ENCODE measurements around the gene KCTD3. TPM values are rescaled to one million over a fixed set of nuclear protein-coding genes. Genes with fewer than 3 reads are reported as not detected.

Gene KCTD3
- polyA plus RNA-seq, 3 donors = 5.9 to 8.7 (median 6.7) TPM

DNA sequence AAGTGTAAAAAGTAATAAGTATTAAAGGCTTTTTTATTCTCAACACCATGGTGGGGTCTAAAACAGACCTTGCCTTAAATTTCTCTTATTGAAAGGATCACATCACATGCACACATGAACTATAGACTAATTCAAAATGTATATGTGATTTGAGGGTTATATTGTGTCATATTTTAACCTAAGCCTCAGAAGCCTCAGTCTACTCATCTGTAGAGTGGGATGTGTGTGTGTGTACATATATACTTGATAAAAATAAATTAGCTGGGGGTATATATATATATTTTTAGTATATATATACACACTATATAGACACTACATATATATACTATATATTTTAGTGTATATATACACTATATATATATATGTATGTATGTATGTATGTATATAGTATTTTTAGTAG is 58.8 kb downstream of the KCTD3 start:
- Histone ChIP-seq H3K27ac (ENCODE audit: low read depth in 1 of 2, low read length in 2 of 2) (no peak overlapping the region), H3K9ac (ENCODE audit: insufficient read depth, low read length, poor library complexity, severe bottlenecking) (no peak overlapping the region), H3K9me3 (replicated peaks in 1 of 2; ENCODE audit: control insufficient read depth in 1 of 2, insufficient read depth in 1 of 2, low read length in 2 of 2) (no peaks in the 10 kb centered on the region), H4K20me1 (ENCODE audit: insufficient read depth, low read length) (no peaks in the 10 kb centered on the region), H3K4me2 (replicated peaks; ENCODE audit: extremely low read depth, low read length, poor library complexity, severe bottlenecking) (no peak overlapping the region), H3K36me3 (replicated peaks in 1 of 2; ENCODE audit: control insufficient read depth in 1 of 2, insufficient read depth in 2 of 2, low read length in 2 of 2) (peaks cover 4 to 11% of the 10 kb centered on the region in 2 donors), H3K4me1 (ENCODE audit: control insufficient read depth in 1 of 2, insufficient read depth in 2 of 2, low read length in 2 of 2) (no peaks in the 10 kb centered on the region), H2AFZ (ENCODE audit: insufficient read depth, low read depth, low read length, poor library complexity, severe bottlenecking) (no peak overlapping the region), H3K79me2 (ENCODE audit: insufficient read depth, low read length) (no peaks in the 10 kb centered on the region), H3K27me3 (ENCODE audit: control insufficient read depth in 2 of 2, insufficient read depth in 2 of 2, low read length in 2 of 2) (no peaks in the 10 kb centered on the region), H3K4me3 (replicated peaks in 1 of 3; ENCODE audit: low read depth in 2 of 3, low read length in 3 of 3) (no peak overlapping the region)
- DNase-seq = no peak
- Mint-ChIP-seq H3K4me1 (no peaks in the 10 kb centered on the region), H3K27ac (no peak overlapping the region), H3K36me3 (peaks cover 8 to 13% of the 10 kb centered on the region in 2 donors), H3K27me3 (ENCODE audit: low read depth in 3 of 3) (peaks cover 0 to 3% (median 0%) of the 10 kb centered on the region in 3 donors), H3K9me3 (peaks cover 1 to 6% (median 3%) of the 10 kb centered on the region in 7 donors), H3K4me3 (no peak overlapping the region)
- intact Hi-C loops (cut with micrococcal nuclease) = no loop called here
- TF ChIP-seq, protein P1, sequence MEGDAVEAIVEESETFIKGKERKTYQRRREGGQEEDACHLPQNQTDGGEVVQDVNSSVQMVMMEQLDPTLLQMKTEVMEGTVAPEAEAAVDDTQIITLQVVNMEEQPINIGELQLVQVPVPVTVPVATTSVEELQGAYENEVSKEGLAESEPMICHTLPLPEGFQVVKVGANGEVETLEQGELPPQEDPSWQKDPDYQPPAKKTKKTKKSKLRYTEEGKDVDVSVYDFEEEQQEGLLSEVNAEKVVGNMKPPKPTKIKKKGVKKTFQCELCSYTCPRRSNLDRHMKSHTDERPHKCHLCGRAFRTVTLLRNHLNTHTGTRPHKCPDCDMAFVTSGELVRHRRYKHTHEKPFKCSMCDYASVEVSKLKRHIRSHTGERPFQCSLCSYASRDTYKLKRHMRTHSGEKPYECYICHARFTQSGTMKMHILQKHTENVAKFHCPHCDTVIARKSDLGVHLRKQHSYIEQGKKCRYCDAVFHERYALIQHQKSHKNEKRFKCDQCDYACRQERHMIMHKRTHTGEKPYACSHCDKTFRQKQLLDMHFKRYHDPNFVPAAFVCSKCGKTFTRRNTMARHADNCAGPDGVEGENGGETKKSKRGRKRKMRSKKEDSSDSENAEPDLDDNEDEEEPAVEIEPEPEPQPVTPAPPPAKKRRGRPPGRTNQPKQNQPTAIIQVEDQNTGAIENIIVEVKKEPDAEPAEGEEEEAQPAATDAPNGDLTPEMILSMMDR (IDR thresholded peaks at IDR 0.05) = no peak

DNA sequence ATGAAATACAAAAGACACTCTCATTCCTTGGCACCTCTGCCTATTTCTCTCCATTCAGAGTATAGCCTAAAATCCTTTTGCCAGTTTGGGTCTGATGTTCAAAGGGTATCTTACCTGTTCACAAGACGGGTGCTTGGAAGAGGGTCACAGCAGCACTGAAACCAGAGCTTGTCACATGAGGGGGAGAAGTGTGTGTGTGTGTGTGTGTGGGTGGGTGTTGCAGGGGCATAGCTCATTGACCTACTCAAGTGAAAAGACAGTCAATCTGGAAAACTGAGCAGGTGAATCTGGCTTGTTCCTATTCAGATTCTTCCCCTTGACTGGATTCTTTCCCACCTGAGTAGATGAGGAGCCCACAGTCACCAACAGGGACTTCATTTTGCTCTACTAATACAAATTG is 63.9 kb downstream of the KCTD3 start:
- Mint-ChIP-seq H3K27me3 (ENCODE audit: low read depth in 3 of 3) (peaks cover 0 to 3% (median 1%) of the 10 kb centered on the region in 3 donors), H3K4me1 (no peaks in the 10 kb centered on the region), H3K36me3 (no peaks in the 10 kb centered on the region), H3K27ac (no peak overlapping the region), H3K4me3 (no peak overlapping the region), H3K9me3 (peaks cover 1 to 7% (median 5%) of the 10 kb centered on the region in 7 donors)
- Histone ChIP-seq H3K9ac (ENCODE audit: insufficient read depth, low read length, poor library complexity, severe bottlenecking) (no peak overlapping the region), H3K4me1 (ENCODE audit: control insufficient read depth in 1 of 2, insufficient read depth in 2 of 2, low read length in 2 of 2) (no peaks in the 10 kb centered on the region), H3K4me3 (replicated peaks in 1 of 3; ENCODE audit: low read depth in 2 of 3, low read length in 3 of 3) (no peak overlapping the region), H3K4me2 (replicated peaks; ENCODE audit: extremely low read depth, low read length, poor library complexity, severe bottlenecking) (no peak overlapping the region), H3K79me2 (ENCODE audit: insufficient read depth, low read length) (no peaks in the 10 kb centered on the region), H3K36me3 (replicated peaks in 1 of 2; ENCODE audit: control insufficient read depth in 1 of 2, insufficient read depth in 2 of 2, low read length in 2 of 2) (no peaks in the 10 kb centered on the region), H4K20me1 (ENCODE audit: insufficient read depth, low read length) (no peaks in the 10 kb centered on the region), H3K27ac (ENCODE audit: low read depth in 1 of 2, low read length in 2 of 2) (no peak overlapping the region), H3K9me3 (replicated peaks in 1 of 2; ENCODE audit: control insufficient read depth in 1 of 2, insufficient read depth in 1 of 2, low read length in 2 of 2) (no peaks in the 10 kb centered on the region), H3K27me3 (ENCODE audit: control insufficient read depth in 2 of 2, insufficient read depth in 2 of 2, low read length in 2 of 2) (no peaks in the 10 kb centered on the region), H2AFZ (ENCODE audit: insufficient read depth, low read depth, low read length, poor library complexity, severe bottlenecking) (no peak overlapping the region)
- intact Hi-C loops (cut with micrococcal nuclease) = no loop called here
- no peak for DNase-seq
- 88% methylated on average over 1 of the region's 1 CpG for WGBS (ENCODE audit: insufficient coverage)
- TF ChIP-seq, protein P1 (IDR thresholded peaks at IDR 0.05) = no peak

Measured in CD14-positive monocyte (primary cell).